RKO (cell line): ENCODE measurements around the gene FBXO44.

Source experiments
- DNase-seq: peaks from one replicate; pipeline ENCODE4 v3.0.0-alpha.2; 2016; ENCODE audit warnings: low spot score

Gene FBXO44

GRCh38 chr1:11708554-11709350 is 54.1 kb downstream of the FBXO44 start:
- peak; percentile 69 for DNase-seq

GRCh38 chr1:11711490-11711889 is 56.8 kb downstream of the FBXO44 start:
- no peak for DNase-seq

GRCh38 chr1:11712285-11712684 is 57.6 kb downstream of the FBXO44 start:
- no peak for DNase-seq
